GM12875 (cell line): ENCODE results near the gene CCDC102A.
A peak's percentile ranks its signal among the peaks of the same experiment; 100 is the strongest.

ENCODE experiments used
- H3K4me3 ChIP-seq: one replicate; pipeline ENCODE4 v1.5.1; 2011; ENCODE audit warnings: low read depth, low read length, control low read depth
- TF ChIP-seq, protein P1 (sequence below): IDR thresholded peaks from 2 replicates; pipeline ENCODE4 v1.5.1; 2011; ENCODE audit warnings: low read depth, mild to moderate bottlenecking, control low read depth, inconsistent platforms, low read length, moderate library complexity, borderline replicate concordance; ENCODE audit not compliant: insufficient read depth

Gene CCDC102A

DNA sequence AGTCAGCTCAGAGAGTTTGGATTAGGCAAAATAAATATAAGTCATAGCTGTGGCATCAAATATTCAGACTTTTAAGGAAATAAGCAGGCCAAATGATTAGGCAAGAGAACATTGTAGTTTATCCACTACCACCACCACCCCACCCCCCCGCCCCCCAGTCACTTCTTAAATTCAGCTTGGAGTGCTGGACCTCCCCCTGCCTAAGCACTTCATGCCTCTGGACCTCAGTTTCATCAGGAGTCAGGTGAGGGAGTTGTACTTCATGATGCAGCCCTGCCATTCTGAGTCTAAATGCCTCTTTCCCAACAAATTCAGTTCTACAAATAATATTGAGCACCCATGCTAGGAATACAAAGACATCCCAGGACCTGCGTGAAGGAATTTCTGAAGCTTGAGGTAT lies 71.8 kb downstream of the CCDC102A start:
- no peak overlapping the region for H3K4me3 ChIP-seq
- TF ChIP-seq, protein P1, sequence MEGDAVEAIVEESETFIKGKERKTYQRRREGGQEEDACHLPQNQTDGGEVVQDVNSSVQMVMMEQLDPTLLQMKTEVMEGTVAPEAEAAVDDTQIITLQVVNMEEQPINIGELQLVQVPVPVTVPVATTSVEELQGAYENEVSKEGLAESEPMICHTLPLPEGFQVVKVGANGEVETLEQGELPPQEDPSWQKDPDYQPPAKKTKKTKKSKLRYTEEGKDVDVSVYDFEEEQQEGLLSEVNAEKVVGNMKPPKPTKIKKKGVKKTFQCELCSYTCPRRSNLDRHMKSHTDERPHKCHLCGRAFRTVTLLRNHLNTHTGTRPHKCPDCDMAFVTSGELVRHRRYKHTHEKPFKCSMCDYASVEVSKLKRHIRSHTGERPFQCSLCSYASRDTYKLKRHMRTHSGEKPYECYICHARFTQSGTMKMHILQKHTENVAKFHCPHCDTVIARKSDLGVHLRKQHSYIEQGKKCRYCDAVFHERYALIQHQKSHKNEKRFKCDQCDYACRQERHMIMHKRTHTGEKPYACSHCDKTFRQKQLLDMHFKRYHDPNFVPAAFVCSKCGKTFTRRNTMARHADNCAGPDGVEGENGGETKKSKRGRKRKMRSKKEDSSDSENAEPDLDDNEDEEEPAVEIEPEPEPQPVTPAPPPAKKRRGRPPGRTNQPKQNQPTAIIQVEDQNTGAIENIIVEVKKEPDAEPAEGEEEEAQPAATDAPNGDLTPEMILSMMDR = no peak

GRCh38 chr16:57462978-57463362 lies 73.4 kb downstream of the CCDC102A start:
- peak overlapping the region; percentile 60 for H3K4me3 ChIP-seq
- TF ChIP-seq, protein P1 = no peak

DNA sequence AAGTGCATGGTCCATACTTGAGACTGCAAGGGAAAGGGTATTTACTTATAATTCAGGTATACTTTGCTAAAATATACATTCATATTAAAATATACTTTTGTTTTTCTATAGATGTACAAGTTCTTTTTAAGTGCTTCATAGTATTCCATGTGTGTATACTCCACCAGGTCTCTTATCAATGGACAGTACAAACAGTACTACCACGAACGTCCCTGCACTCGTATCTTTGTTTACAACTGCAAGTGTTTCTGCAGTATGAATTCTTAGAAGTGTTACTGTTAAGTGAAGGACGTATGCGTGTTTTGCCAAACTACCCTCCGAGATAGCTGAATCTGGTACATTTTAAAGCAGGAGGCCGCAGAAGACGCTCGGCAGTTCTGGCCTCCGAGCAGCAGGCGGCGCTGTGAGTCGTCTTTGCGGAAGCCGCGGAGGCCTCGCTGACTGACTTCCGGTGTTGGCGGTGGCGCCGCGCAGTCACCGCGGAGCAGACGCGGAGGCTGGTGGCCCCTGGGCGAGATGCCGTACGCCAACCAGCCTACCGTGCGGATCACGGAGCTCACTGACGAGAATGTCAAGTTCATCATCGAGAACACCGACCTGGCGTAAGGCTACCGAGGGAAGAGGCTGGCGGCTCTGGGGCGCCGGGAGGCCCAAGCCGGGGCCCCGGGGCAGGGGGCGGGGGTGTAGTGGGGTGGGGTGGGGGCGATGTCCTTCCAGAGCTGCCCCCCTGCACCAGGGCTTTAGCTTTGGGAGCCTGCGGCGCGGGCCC lies 74.0 kb downstream of the CCDC102A start, which contains the start of gene POLR2C:
Gene POLR2C (plus strand): TSS at position 471 of the 769 bp plus-strand sequence. CDS start 46 bp downstream, at position 517.
- peak within 1 kb of the TSS; percentile 60 for H3K4me3 ChIP-seq
- TF ChIP-seq, protein P1 = peak; percentile 96
